ENCODE results near the gene CNGA1.

GRCh38 chr4:47936336-47936735 is 80.1 kb downstream of the CNGA1 start:
- no peak for TF ChIP-seq REST (IDR thresholded peaks at IDR 0.05)
- no peak for TF ChIP-seq CTCF (IDR thresholded peaks at IDR 0.05; ENCODE audit: low read depth, low read length, missing input control)
- no peak for TF ChIP-seq NR2F2 (IDR thresholded peaks at IDR 0.05)
- TF ChIP-seq YY1 (IDR thresholded peaks at IDR 0.05): no peak
- TF ChIP-seq TAF1 (conservative IDR thresholded peaks at IDR 0.05): no peak
- TF ChIP-seq RAD21 (IDR thresholded peaks at IDR 0.05): no peak
- TF ChIP-seq ZBTB33 (IDR thresholded peaks at IDR 0.05): no peak
- no peak for TF ChIP-seq HNF4G (IDR thresholded peaks at IDR 0.05)
- no peak for TF ChIP-seq JUND (IDR thresholded peaks at IDR 0.05)

Measured in liver (tissue), 3 donors.